Erythroblast (primary cell): ENCODE data around the gene GRAMD1C.

Experiments used
- GATA1 ChIP-seq: IDR thresholded peaks from 2 replicates; pipeline ENCODE4 v1.6.1; 2011; ENCODE audit warnings: low read depth, mild to moderate bottlenecking, control low read depth, low read length, moderate library complexity
- POLR2A ChIP-seq: IDR thresholded peaks from 2 replicates; pipeline ENCODE4 v1.6.1; 2011; ENCODE audit warnings: mild to moderate bottlenecking, low read length

GRCh38 chr3:113954091-113954685 lies 115.6 kb downstream of the GRAMD1C start:
- TF ChIP-seq POLR2A (no peak), GATA1 (no peak)
